ENCODE data around the gene MRC2.

The MRC2 gene

GRCh38 chr17:62708587-62708986, 81.1 kb downstream of the MRC2 start:
- H3K79me2 ChIP-seq (ENCODE audit: control insufficient read depth, insufficient read depth, low read length): no peaks in the 10 kb centered on the region
- no peak overlapping the region for H2BK5ac ChIP-seq (ENCODE audit: low read length)
- no peak overlapping the region for H3K27ac ChIP-seq (ENCODE audit: low read depth, low read length)
- H4K8ac ChIP-seq (ENCODE audit: low read depth, low read length): no peak overlapping the region
- H3K4me1 ChIP-seq (ENCODE audit: control insufficient read depth, low read depth, low read length): peaks cover 12% of the 10 kb centered on the region
- H3K79me1 ChIP-seq (ENCODE audit: low read length): no peaks in the 10 kb centered on the region
- H2BK15ac ChIP-seq (replicated peaks; ENCODE audit: low read depth): no peak overlapping the region
- no peak overlapping the region for H3K56ac ChIP-seq (ENCODE audit: low read length)
- no peak for DNase-seq
- H4K5ac ChIP-seq (ENCODE audit: low read length): no peak overlapping the region
- no peak overlapping the region for H2BK120ac ChIP-seq (ENCODE audit: low read depth, low read length)
- no peak overlapping the region for H2AK5ac ChIP-seq (ENCODE audit: low read length)
- no peak overlapping the region for H3K18ac ChIP-seq (ENCODE audit: low read length)
- no peak overlapping the region for H3K4me2 ChIP-seq (ENCODE audit: low read length)
- H3K4ac ChIP-seq (ENCODE audit: low read depth, low read length): no peak overlapping the region
- H3K27me3 ChIP-seq (ENCODE audit: insufficient read depth, low read length, poor library complexity): no peaks in the 10 kb centered on the region
- no CpG with 5 or more reads among the region's 2 CpGs for WGBS (ENCODE audit: extremely low coverage, insufficient coverage, low lambda C conversion rate)
- H3K36me3 ChIP-seq (ENCODE audit: control insufficient read depth, insufficient read depth, low read length): no peaks in the 10 kb centered on the region
- H3K9ac ChIP-seq (ENCODE audit: low read length): no peak overlapping the region
- no peak overlapping the region for H3K4me3 ChIP-seq (ENCODE audit: low read length)
- H3K23ac ChIP-seq (ENCODE audit: low read length): no peak overlapping the region

GRCh38 chr17:62712171-62712581, 84.7 kb downstream of the MRC2 start:
- H3K4me3 ChIP-seq (ENCODE audit: low read length): no peak overlapping the region
- no peak overlapping the region for H3K4ac ChIP-seq (ENCODE audit: low read depth, low read length)
- no peak overlapping the region for H2BK5ac ChIP-seq (ENCODE audit: low read length)
- H3K36me3 ChIP-seq (ENCODE audit: control insufficient read depth, insufficient read depth, low read length): no peaks in the 10 kb centered on the region
- H3K79me1 ChIP-seq (ENCODE audit: low read length): no peaks in the 10 kb centered on the region
- no peaks in the 10 kb centered on the region for H3K79me2 ChIP-seq (ENCODE audit: control insufficient read depth, insufficient read depth, low read length)
- no peak overlapping the region for H3K18ac ChIP-seq (ENCODE audit: low read length)
- no peak overlapping the region for H2BK120ac ChIP-seq (ENCODE audit: low read depth, low read length)
- no peak overlapping the region for H4K8ac ChIP-seq (ENCODE audit: low read depth, low read length)
- H3K4me1 ChIP-seq (ENCODE audit: control insufficient read depth, low read depth, low read length): no peaks in the 10 kb centered on the region
- no peak overlapping the region for H3K27ac ChIP-seq (ENCODE audit: low read depth, low read length)
- H3K9ac ChIP-seq (ENCODE audit: low read length): no peak overlapping the region
- H3K27me3 ChIP-seq (ENCODE audit: insufficient read depth, low read length, poor library complexity): no peaks in the 10 kb centered on the region
- no peak overlapping the region for H3K56ac ChIP-seq (ENCODE audit: low read length)
- no peak overlapping the region for H2AK5ac ChIP-seq (ENCODE audit: low read length)
- no peak overlapping the region for H3K23ac ChIP-seq (ENCODE audit: low read length)
- no peak for DNase-seq
- H4K5ac ChIP-seq (ENCODE audit: low read length): no peak overlapping the region
- H2BK15ac ChIP-seq (replicated peaks; ENCODE audit: low read depth): no peak overlapping the region
- WGBS (ENCODE audit: extremely low coverage, insufficient coverage, low lambda C conversion rate): no CpG with 5 or more reads among the region's 8 CpGs
- no peak overlapping the region for H3K4me2 ChIP-seq (ENCODE audit: low read length)

DNA sequence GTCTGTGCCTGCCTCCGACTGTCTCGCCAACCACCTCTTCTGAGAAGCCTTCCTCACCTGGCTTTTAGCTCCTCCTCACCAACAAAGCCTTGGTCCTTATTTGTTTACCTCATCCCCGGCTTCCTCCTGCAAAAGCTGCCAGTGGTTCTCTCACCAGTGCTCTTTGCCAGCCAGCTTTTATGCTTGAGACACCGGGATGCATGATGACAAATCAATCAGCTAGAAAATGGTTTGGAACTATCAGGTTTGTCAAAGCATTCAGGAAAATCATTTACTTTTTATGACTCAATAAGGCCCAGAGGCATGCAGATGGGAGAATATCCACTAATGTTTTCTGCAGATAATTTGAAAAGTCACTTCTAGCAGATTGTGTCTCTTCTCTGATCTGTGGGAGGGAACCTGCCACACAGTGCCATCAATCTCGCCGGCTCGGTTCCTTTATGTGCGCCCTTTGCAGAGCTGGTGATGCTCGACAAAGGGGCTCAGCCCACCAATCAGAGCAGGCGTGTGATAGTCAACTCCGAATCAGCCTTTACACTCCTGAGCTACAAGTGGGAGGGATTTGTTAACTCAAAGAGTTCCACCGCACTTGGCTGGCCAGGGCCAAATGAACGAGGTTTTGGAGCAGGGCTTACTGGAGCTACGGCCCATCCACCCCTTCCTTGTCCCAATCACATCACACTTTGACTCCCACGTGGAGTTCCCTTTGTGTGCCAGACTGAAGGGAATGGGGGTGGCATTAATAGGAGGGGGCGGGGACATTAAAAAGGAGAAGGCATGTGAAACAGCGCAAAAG, 85.8 kb downstream of the MRC2 start:
- Histone ChIP-seq H3K4me3 (ENCODE audit: low read length) (no peak overlapping the region), H3K23ac (ENCODE audit: low read length) (no peak overlapping the region), H3K79me2 (ENCODE audit: control insufficient read depth, insufficient read depth, low read length) (no peaks in the 10 kb centered on the region), H4K5ac (ENCODE audit: low read length) (no peak overlapping the region), H3K4me2 (ENCODE audit: low read length) (no peak overlapping the region), H2BK120ac (ENCODE audit: low read depth, low read length) (no peak overlapping the region), H3K4ac (ENCODE audit: low read depth, low read length) (no peak overlapping the region), H2BK15ac (replicated peaks; ENCODE audit: low read depth) (no peak overlapping the region), H2AK5ac (ENCODE audit: low read length) (no peak overlapping the region), H3K56ac (ENCODE audit: low read length) (peak overlapping the region; percentile 12), H4K8ac (ENCODE audit: low read depth, low read length) (no peak overlapping the region), H3K4me1 (ENCODE audit: control insufficient read depth, low read depth, low read length) (no peaks in the 10 kb centered on the region), H3K79me1 (ENCODE audit: low read length) (no peaks in the 10 kb centered on the region), H2BK5ac (ENCODE audit: low read length) (no peak overlapping the region), H3K9ac (ENCODE audit: low read length) (no peak overlapping the region), H3K27me3 (ENCODE audit: insufficient read depth, low read length, poor library complexity) (no peaks in the 10 kb centered on the region), H3K27ac (ENCODE audit: low read depth, low read length) (no peak overlapping the region), H3K36me3 (ENCODE audit: control insufficient read depth, insufficient read depth, low read length) (no peaks in the 10 kb centered on the region), H3K18ac (ENCODE audit: low read length) (no peak overlapping the region)
- DNase-seq: no peak
- no CpG with 5 or more reads among the region's 17 CpGs for whole genome bisulfite sequencing (ENCODE audit: extremely low coverage, insufficient coverage, low lambda C conversion rate)

DNA sequence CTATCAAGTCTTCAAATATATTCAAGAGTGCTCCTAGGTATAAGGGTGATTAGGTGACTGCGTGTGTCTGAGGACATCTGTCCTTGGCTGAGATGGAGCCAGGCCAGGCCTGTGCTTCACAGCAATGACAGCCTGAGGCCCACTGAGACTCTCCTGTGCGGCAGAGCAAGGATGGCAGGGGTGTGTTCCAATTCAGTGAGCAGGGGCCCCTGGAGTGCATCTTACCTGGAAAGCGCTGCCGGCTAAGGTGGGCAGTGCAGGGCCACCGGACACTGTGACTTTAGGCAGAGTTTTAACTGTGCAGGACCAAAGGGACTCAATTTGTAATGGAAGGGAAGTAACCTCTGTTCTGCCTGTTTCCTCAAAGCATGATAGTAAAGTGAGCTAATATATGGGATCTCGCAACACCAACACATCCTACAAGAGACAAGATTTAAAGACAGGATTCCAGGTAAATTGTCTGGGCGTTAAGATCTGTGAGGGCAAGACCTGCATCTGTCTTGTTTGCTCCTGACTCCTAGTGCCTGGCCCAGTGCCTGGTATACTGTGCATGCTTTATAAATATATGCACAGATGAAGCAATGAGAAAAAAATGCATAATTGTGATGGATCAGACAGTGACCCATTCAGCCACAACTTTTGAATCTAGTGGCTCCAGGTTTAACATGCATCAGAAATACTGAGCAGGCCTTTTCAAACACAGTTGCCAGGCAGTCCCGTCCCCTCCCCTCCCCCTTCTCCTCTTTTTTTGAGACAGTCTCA, 86.7 kb downstream of the MRC2 start:
- H3K56ac ChIP-seq (ENCODE audit: low read length): no peak overlapping the region
- H3K36me3 ChIP-seq (ENCODE audit: control insufficient read depth, insufficient read depth, low read length): no peaks in the 10 kb centered on the region
- H2AK5ac ChIP-seq (ENCODE audit: low read length): no peak overlapping the region
- no peak overlapping the region for H4K8ac ChIP-seq (ENCODE audit: low read depth, low read length)
- no peak overlapping the region for H2BK120ac ChIP-seq (ENCODE audit: low read depth, low read length)
- no peak overlapping the region for H3K4me3 ChIP-seq (ENCODE audit: low read length)
- no peak overlapping the region for H2BK15ac ChIP-seq (replicated peaks; ENCODE audit: low read depth)
- no peak overlapping the region for H2BK5ac ChIP-seq (ENCODE audit: low read length)
- H3K4me1 ChIP-seq (ENCODE audit: control insufficient read depth, low read depth, low read length): no peaks in the 10 kb centered on the region
- no CpG with 5 or more reads among the region's 8 CpGs for WGBS (ENCODE audit: extremely low coverage, insufficient coverage, low lambda C conversion rate)
- H3K18ac ChIP-seq (ENCODE audit: low read length): no peak overlapping the region
- no peak overlapping the region for H3K4ac ChIP-seq (ENCODE audit: low read depth, low read length)
- no peak overlapping the region for H3K27ac ChIP-seq (ENCODE audit: low read depth, low read length)
- no peak overlapping the region for H3K23ac ChIP-seq (ENCODE audit: low read length)
- H3K9ac ChIP-seq (ENCODE audit: low read length): no peak overlapping the region
- no peak for DNase-seq
- H3K4me2 ChIP-seq (ENCODE audit: low read length): no peak overlapping the region
- no peak overlapping the region for H4K5ac ChIP-seq (ENCODE audit: low read length)
- H3K27me3 ChIP-seq (ENCODE audit: insufficient read depth, low read length, poor library complexity): no peaks in the 10 kb centered on the region
- no peaks in the 10 kb centered on the region for H3K79me1 ChIP-seq (ENCODE audit: low read length)
- no peaks in the 10 kb centered on the region for H3K79me2 ChIP-seq (ENCODE audit: control insufficient read depth, insufficient read depth, low read length)

- Histone ChIP-seq H3K79me2 (ENCODE audit: control insufficient read depth, insufficient read depth, low read length) (no peaks in the 10 kb centered on the region), H3K9ac (ENCODE audit: low read length) (no peak overlapping the region), H3K18ac (ENCODE audit: low read length) (no peak overlapping the region), H2BK5ac (ENCODE audit: low read length) (no peak overlapping the region), H3K23ac (ENCODE audit: low read length) (no peak overlapping the region), H3K4me3 (ENCODE audit: low read length) (no peak overlapping the region), H2BK15ac (replicated peaks; ENCODE audit: low read depth) (no peak overlapping the region), H3K4ac (ENCODE audit: low read depth, low read length) (no peak overlapping the region), H3K27me3 (ENCODE audit: insufficient read depth, low read length, poor library complexity) (no peaks in the 10 kb centered on the region), H3K4me2 (ENCODE audit: low read length) (no peak overlapping the region), H4K8ac (ENCODE audit: low read depth, low read length) (no peak overlapping the region), H2BK120ac (ENCODE audit: low read depth, low read length) (no peak overlapping the region), H3K56ac (ENCODE audit: low read length) (no peak overlapping the region), H3K27ac (ENCODE audit: low read depth, low read length) (no peak overlapping the region), H3K4me1 (ENCODE audit: control insufficient read depth, low read depth, low read length) (no peaks in the 10 kb centered on the region), H3K36me3 (ENCODE audit: control insufficient read depth, insufficient read depth, low read length) (no peaks in the 10 kb centered on the region), H3K79me1 (ENCODE audit: low read length) (no peaks in the 10 kb centered on the region), H2AK5ac (ENCODE audit: low read length) (no peak overlapping the region), H4K5ac (ENCODE audit: low read length) (no peak overlapping the region)
- no CpG with 5 or more reads among the region's 18 CpGs for WGBS (ENCODE audit: extremely low coverage, insufficient coverage, low lambda C conversion rate)
- no peak for DNase-seq
Measured at GRCh38 chr17:62715882-62716390, 88.5 kb downstream of the MRC2 start.
